ENCODE results near the gene FAM193B. TPM values are rescaled to one million over a fixed set of nuclear protein-coding genes. Genes with fewer than 3 reads are reported as not detected.
A peak's percentile ranks its signal among the peaks of the same experiment; 100 is the strongest.

FAM193B gene
- total and polyA plus RNA-seq, 9 of the 15 experiments (the other 6 are each of a cell fraction or from before 2014, with no cell fraction given), result 4.4 to 76.4 (median 37.3) TPM

- TF ChIP-seq FOXP4 (CRISPR knock-in tag; IDR thresholded peaks at IDR 0.05; ENCODE audit: borderline replicate concordance), result no peak; the same call in 1 of the 2 replicates
- no peak for TF ChIP-seq ZNF592 (IDR thresholded peaks at IDR 0.05)
- no peak for TF ChIP-seq GTF3C2 (IDR thresholded peaks at IDR 0.05; ENCODE audit: borderline replicate concordance, extremely low read depth, insufficient read length)
- no peak; a peak in 1 of 4 replicates for TF ChIP-seq KDM4B (IDR thresholded peaks at IDR 0.05; ENCODE audit: borderline replicate concordance in 2 of 2, low read depth in 1 of 2)
- no peak; the same call in 1 of the 2 replicates for TF ChIP-seq ZNF12 (CRISPR knock-in tag; IDR thresholded peaks at IDR 0.05)
- peak; percentile 36 for TF ChIP-seq TEAD4 (IDR thresholded peaks at IDR 0.05; ENCODE audit: low read length)
- no peak for TF ChIP-seq TEAD4 (CRISPR knock-in tag; IDR thresholded peaks at IDR 0.05; ENCODE audit: borderline replicate concordance)
- TF ChIP-seq CBX8 (IDR thresholded peaks at IDR 0.05; ENCODE audit: borderline replicate concordance, extremely low read depth, low read depth, low read length, poor library complexity, severe bottlenecking), result no peak
- TF ChIP-seq ARID3B (CRISPR knock-in tag; IDR thresholded peaks at IDR 0.05; ENCODE audit: borderline replicate concordance), result no peak
- TF ChIP-seq TFAM (CRISPR knock-in tag; conservative IDR thresholded peaks at IDR 0.05), result no peak
- no peak for TF ChIP-seq GABPB2 (CRISPR knock-in tag; conservative IDR thresholded peaks at IDR 0.05)
- peak; percentile 37 for TF ChIP-seq NFIC (IDR thresholded peaks at IDR 0.05)
- 0 out of 2 replicates have a peak, but pooled peaks have one; percentile 38 for TF ChIP-seq CHCHD3 (CRISPR knock-in tag; IDR thresholded peaks at IDR 0.05)
- no peak for TF ChIP-seq RFX1 (IDR thresholded peaks at IDR 0.05)
- no peak for TF ChIP-seq ZNF23 (CRISPR knock-in tag; IDR thresholded peaks at IDR 0.05)
- TF ChIP-seq XRCC5 (IDR thresholded peaks at IDR 0.05; ENCODE audit: low read depth, low read length), result peak; percentile 60
These were observed 56.9 kb downstream of the FAM193B start, which contains the start of gene PDLIM7 (continued) for GRCh38 chr5:177497292-177498012.

All from K562 (cell line).